ENCODE results near the gene POLR3E.

GRCh38 chr16:22366371-22366770 is 69.2 kb downstream of the POLR3E start:
- TF ChIP-seq CTCF (conservative IDR thresholded peaks at IDR 0.05; ENCODE audit: low read depth, low read length) (no peak), EZH2 (IDR thresholded peaks at IDR 0.05; ENCODE audit: borderline replicate concordance, low read depth, low read length, poor library complexity, severe bottlenecking) (no peak)

Measured in A673 (cell line).